Esophagus (tissue), 2 donors: ENCODE measurements around the gene CALR3. TPM values are rescaled to one million over a fixed set of nuclear protein-coding genes. Genes with fewer than 3 reads are reported as not detected.
"Not testable (repeated sequence)": the region's sequence is repeated elsewhere in the genome, so short reads cannot be mapped to it uniquely, and the experiment has no call there.

ENCODE experiments used
- H3K27ac ChIP-seq, 2 donors: one replicate each; pipeline ENCODE4 v1.5.1; 2013; ENCODE audit warnings: low read depth in 2 of 2, mild to moderate bottlenecking in 2 of 2, inconsistent platforms in 1 of 2, low read length in 1 of 2, moderate library complexity in 1 of 2
- H3K27me3 ChIP-seq, 2 donors: one replicate each; pipeline ENCODE4 v1.6.1; 2013; ENCODE audit warnings: low read length in 2 of 2, control low read depth in 1 of 2, mild to moderate bottlenecking in 1 of 2; ENCODE audit not compliant: insufficient read depth in 2 of 2, control insufficient read depth in 1 of 2
- H3K36me3 ChIP-seq, 2 donors: one replicate each; pipeline ENCODE4 v1.6.1; 2013; ENCODE audit warnings: low read length in 1 of 2; ENCODE audit not compliant: control insufficient read depth in 2 of 2, insufficient read depth in 2 of 2
- H3K4me1 ChIP-seq, 2 donors: one replicate each; pipeline ENCODE4 v1.6.1; 2013; ENCODE audit warnings: low read length in 1 of 2; ENCODE audit not compliant: control insufficient read depth in 2 of 2, insufficient read depth in 2 of 2
- H3K4me3 ChIP-seq, 2 donors: one replicate each; pipeline ENCODE4 v1.5.1; 2013; ENCODE audit warnings: low read length in 2 of 2, mild to moderate bottlenecking in 2 of 2, low read depth in 1 of 2, moderate library complexity in 1 of 2
- H3K9me3 ChIP-seq, 2 donors: one replicate each; pipeline ENCODE4 v1.6.1; 2013; ENCODE audit warnings: mild to moderate bottlenecking in 2 of 2, low read depth in 1 of 2, low read length in 1 of 2, moderate library complexity in 1 of 2; ENCODE audit not compliant: control insufficient read depth in 2 of 2, insufficient read depth in 1 of 2
- WGBS, 2 donors: extraction: QIAGEN DNeasy Blood & Tissue Kit; methylation state at CpG; one replicate each; pipeline ENCODE4 v1.1.7; 2013; 5-methylcytosine and 5-hydroxymethylcytosine counted together
- polyA plus RNA-seq, 2 donors: library from polyadenylated mRNA; stranded (reverse); fragments of 200-250 nt; gene quantifications; one replicate each; pipeline ENCODE4 v1.2.3, GENCODE V29; 2013
- donor health status: healthy with polysubstance abuse.
- donor health status: Bipolar disorder and iron deficiency.

CALR3 gene, protein sequence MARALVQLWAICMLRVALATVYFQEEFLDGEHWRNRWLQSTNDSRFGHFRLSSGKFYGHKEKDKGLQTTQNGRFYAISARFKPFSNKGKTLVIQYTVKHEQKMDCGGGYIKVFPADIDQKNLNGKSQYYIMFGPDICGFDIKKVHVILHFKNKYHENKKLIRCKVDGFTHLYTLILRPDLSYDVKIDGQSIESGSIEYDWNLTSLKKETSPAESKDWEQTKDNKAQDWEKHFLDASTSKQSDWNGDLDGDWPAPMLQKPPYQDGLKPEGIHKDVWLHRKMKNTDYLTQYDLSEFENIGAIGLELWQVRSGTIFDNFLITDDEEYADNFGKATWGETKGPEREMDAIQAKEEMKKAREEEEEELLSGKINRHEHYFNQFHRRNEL
- polyA plus RNA-seq: under 1 TPM in 1 of 2 donors, not detected in 1; 0.02 TPM

DNA sequence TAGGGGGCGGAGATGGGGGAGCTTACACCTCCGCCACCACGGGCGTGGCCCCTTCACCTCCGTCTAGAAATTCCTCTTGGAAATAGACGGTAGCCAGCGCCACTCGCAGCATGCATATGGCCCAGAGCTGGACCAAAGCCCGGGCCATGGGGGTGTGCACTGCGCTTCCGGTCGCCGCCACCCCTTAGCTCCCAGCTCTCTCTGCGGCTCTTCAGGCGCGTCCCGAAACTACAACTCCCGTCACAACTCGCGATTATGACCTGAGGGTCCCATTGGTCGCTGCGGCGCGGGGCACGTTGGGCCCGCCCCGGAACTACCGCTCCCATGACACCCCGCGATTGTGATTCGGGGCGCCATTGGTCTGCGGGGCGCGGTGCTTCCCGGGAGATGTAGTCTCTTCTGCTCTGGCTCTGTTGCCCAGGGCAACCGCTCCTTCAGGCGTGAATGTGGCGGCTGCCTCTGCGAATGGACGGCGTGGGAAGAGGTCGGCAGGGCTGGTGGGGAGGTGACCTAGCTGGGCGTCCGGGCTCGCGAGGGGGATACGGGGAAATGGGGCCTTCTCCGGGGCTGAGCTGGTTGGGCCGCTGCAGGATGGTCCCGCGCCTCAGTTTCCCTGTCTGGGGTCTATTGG is at the start of gene CALR3, which contains the start of gene C19orf44:
CALR3 (minus strand) TSS at position 186 of the 631 bp plus-strand sequence; CDS start at position 148, 38 bp downstream.
C19orf44 (plus strand) TSS at position 413 of the 631 bp plus-strand sequence. CDS start 4,399 bp downstream, outside the sequence.
- Histone ChIP-seq H3K27ac (peak within 1 kb of the TSS; percentile 48 to 66), H3K4me3 (peak within 1 kb of the TSS; percentile 68 to 75), H3K9me3 (no peaks in the 10 kb centered on the region), H3K36me3 (no peaks in the 10 kb centered on the region), H3K4me1 (peaks cover 0 to 3% of the 10 kb centered on the region in 2 donors), H3K27me3 (no peaks in the 10 kb centered on the region)
- WGBS, 2 donors: 1% methylated on average over 52 of the region's 52 CpGs

DNA sequence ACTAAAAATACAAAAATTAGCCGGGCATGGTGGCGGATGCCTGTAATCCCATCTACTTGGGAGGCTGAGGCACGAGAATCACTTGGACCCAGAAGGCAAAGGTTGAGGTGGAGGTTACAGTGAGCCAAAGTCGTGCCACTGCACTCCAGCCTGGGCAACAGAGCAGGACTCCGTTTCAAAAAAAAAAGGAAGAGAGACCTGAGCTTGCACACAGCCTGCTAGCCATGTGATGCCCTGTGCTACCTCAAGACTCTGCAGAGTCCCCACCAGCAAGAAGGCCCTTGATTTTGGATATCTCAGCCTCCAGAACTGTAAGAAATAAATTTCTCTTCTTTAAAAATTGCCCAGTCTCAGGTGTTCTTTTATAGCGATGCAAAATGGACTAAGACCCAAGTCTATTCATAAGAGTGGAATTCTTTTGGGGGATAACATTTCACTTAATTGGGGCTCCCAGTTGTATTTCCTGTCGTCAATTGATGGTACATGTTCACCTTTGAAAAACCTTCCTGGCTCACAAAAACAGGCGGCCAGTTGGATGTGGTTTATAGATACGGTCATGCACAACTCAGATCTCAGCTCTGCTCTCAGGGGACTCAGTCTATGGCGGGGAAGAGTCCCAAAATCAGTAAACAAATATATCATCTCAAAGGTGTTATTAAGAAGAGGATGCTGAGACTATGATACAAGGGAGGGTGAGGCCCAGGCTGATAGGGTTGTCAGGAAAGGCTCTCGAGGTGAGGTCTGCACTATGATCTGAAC is 48.7 kb upstream of the CALR3 start:
- H3K9me3 ChIP-seq: no peaks in the 10 kb centered on the region
- H3K27ac ChIP-seq: no peak overlapping the region
- no peaks in the 10 kb centered on the region for H3K27me3 ChIP-seq
- H3K36me3 ChIP-seq: no peaks in the 10 kb centered on the region
- WGBS, 2 donors: 88 to 89% methylated on average over 11 of the region's 11 CpGs
- H3K4me1 ChIP-seq: no peaks in the 10 kb centered on the region
- H3K4me3 ChIP-seq: no peak overlapping the region

DNA sequence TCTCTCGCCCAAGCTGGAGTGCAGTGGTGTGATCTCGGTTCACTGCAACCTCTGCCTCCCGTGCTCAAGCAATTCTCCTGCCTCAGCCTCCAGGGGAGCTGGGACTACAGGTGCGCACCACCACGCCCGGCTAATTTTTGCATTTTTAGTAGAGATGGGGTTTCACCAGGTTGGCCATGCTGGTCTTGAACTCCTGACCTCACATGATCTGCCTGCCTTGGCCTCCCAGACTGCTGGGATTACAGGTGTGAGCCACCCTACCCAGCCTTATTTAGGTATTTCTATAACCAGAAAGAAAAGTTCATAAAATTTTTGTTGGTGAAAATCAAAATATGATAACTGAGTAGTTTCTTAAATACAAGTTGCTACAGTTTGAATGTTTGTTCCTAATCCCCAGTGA is 47.8 kb upstream of the CALR3 start:
- H3K9me3 ChIP-seq, H3K4me3 ChIP-seq, H3K36me3 ChIP-seq, H3K4me1 ChIP-seq, H3K27ac ChIP-seq, H3K27me3 ChIP-seq: not testable (repeated sequence)
- 77 to 80% methylated on average over 6 of the region's 6 CpGs for WGBS, 2 donors

GRCh38 chr19:16542910-16543472 is 47.0 kb upstream of the CALR3 start:
- Histone ChIP-seq H3K9me3 (no peaks in the 10 kb centered on the region), H3K27me3 (no peaks in the 10 kb centered on the region), H3K27ac (peak overlapping the region; percentile 90 to 94), H3K36me3 (no peaks in the 10 kb centered on the region), H3K4me1 (peaks cover 0 to 3% of the 10 kb centered on the region in 2 donors), H3K4me3 (peak overlapping the region; percentile 89 to 95)
- WGBS, 2 donors: 2 to 3% methylated on average over 15 of the region's 15 CpGs

DNA sequence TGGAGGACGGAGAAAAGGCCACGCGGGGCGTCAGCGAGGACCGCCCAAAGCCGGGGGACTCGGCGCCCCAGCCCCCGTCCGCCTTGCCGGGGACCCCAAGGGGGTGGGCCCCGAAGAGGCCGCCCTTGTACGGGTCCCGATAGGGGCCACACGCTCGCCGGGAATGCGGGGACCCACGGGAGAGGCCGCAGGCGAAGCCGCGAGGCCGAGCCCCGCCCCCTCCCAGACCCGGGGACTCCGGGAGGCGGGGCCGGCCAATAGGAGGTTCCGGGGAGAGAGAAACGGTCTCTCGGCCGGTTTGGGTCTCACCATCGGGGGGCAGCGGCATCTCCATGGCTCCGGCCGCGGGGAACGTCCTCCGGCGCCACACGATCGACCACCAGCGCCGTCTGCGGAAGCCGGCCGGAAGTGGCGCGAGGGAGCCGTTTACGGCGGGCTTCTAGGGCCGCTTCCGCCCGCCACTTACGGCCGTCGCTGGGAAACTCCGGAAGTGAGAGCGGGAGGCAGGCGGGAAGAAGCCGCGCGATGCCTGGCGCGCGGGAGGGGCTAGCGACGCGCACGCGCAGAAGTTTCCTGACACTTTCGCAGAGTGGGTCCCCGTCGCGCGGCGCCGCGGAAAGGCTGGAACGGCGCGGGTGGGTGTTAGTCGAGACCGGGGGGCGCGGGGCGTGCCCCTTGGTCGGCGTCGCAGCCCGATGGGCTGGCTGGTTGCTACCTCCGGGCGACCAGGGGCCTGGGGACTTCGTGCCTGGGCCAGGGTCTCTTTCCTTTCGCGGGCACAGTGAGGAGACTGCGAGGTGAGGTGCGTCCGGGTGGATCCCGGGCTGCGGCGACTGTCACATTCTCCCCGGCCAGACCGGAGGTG is 46.3 kb upstream of the CALR3 start, which contains the start of gene CHERP:
CHERP (minus strand) TSS at position 393 of the 865 bp plus-strand sequence; CDS start at position 334, 59 bp downstream.
- WGBS, 2 donors: 0% methylated on average over 71 to 108 of the region's 108 CpGs
- Histone ChIP-seq H3K27me3 (no peaks in the 10 kb centered on the region), H3K27ac (peak within 1 kb of the TSS; percentile 90 to 94), H3K4me3 (peak within 1 kb of the TSS; percentile 89 to 95), H3K36me3 (peaks cover 0 to 4% of the 10 kb centered on the region in 2 donors), H3K4me1 (peaks cover 0 to 3% of the 10 kb centered on the region in 2 donors), H3K9me3 (no peaks in the 10 kb centered on the region)

- H3K36me3 ChIP-seq: peaks cover 0 to 8% of the 10 kb centered on the region in 2 donors
- H3K27me3 ChIP-seq: no peaks in the 10 kb centered on the region
- WGBS, 2 donors: 0 to 1% methylated on average over 29 of the region's 29 CpGs
- H3K4me3 ChIP-seq: peak overlapping the region; percentile 89 to 95
- H3K9me3 ChIP-seq: no peaks in the 10 kb centered on the region
- H3K4me1 ChIP-seq: peaks cover 0 to 3% of the 10 kb centered on the region in 2 donors
- peak overlapping the region; percentile 66 to 80 for H3K27ac ChIP-seq
Measured at GRCh38 chr19:16541526-16542044, 45.6 kb upstream of the CALR3 start.

DNA sequence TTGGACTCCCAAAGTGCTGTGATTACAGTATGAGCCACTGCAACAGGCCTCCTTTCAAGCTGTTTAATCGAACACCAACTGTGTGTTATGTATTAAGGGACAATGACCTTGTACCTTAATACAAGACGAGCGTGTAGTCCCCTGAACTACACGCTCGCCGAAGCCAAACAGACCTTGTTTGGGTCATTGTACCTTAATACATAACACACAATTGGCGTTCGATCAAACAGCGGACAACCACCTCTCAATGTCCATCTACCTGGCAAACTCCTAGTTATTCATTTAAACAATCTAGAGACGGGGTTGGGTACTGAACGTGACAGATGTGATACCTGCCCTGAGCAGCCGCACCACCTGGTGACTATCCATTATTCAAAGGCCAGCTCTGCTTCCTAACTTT is 45.0 kb upstream of the CALR3 start:
- Histone ChIP-seq H3K27ac (no peak overlapping the region), H3K4me3 (peak overlapping the region in 1 of 2 donors; percentile 89), H3K9me3 (no peaks in the 10 kb centered on the region), H3K4me1 (peaks cover 0 to 3% of the 10 kb centered on the region in 2 donors), H3K27me3 (no peaks in the 10 kb centered on the region), H3K36me3 (peaks cover under 1 to 8% of the 10 kb centered on the region in 2 donors)
- WGBS, 2 donors: 69 to 82% methylated on average over 12 of the region's 12 CpGs

- Histone ChIP-seq H3K9me3 (peaks cover 0 to 4% of the 10 kb centered on the region in 2 donors), H3K4me1 (peaks cover 0 to 3% of the 10 kb centered on the region in 2 donors), H3K36me3 (peaks cover 23 to 36% of the 10 kb centered on the region in 2 donors), H3K4me3 (no peak overlapping the region), H3K27ac (no peak overlapping the region), H3K27me3 (no peaks in the 10 kb centered on the region)
- 92% methylated on average over 13 of the region's 13 CpGs for WGBS, 2 donors
Measured at GRCh38 chr19:16537111-16537510, 41.1 kb upstream of the CALR3 start.
